Kidney (tissue), 14 donors: ENCODE results near the gene DRD2. TPM values are rescaled to one million over a fixed set of nuclear protein-coding genes. Genes with fewer than 3 reads are reported as not detected.

ENCODE experiments used
- DNase-seq, 5 donors: peaks; one replicate each; pipeline ENCODE4 v3.0.0-alpha.2; 2013 to 2020
- FAIRE-seq: peaks from 2 replicates; lab custom pipeline; 2012; peaks lifted over from hg19 to GRCh38; lab: Jason Lieb, UNC
- H3K27ac ChIP-seq, 2 donors: one replicate each; pipeline ENCODE4 v1.7.0; 2013; ENCODE audit warnings: low read depth in 2 of 2, low read length in 2 of 2, inconsistent platforms in 1 of 2
- H3K27me3 ChIP-seq: one replicate; pipeline ENCODE4 v1.7.1; 2013; ENCODE audit warnings: low read length, inconsistent platforms; ENCODE audit not compliant: control insufficient read depth, insufficient read depth
- H3K36me3 ChIP-seq, 3 donors: one replicate each; pipeline versions ENCODE4 v1.7.0 to v1.7.1; 2013; ENCODE audit warnings: low read length in 3 of 3, control low read depth in 1 of 3, inconsistent platforms in 1 of 3; ENCODE audit not compliant: insufficient read depth in 3 of 3, control insufficient read depth in 2 of 3
- H3K4me1 ChIP-seq, 3 donors: one replicate each; pipeline versions ENCODE4 v1.7.0 to v1.7.1; 2013; ENCODE audit warnings: low read length in 3 of 3, inconsistent platforms in 1 of 3, low read depth in 1 of 3; ENCODE audit not compliant: control insufficient read depth in 2 of 3, insufficient read depth in 2 of 3
- H3K4me3 ChIP-seq, 3 donors: one replicate each; pipeline versions ENCODE4 v1.7.0 to v1.8.1; 2013; ENCODE audit warnings: low read length in 3 of 3, control low read depth in 1 of 3, inconsistent platforms in 1 of 3
- H3K9ac ChIP-seq, 3 donors: one replicate each; pipeline versions ENCODE4 v1.7.0 to v1.7.1; 2013; ENCODE audit warnings: low read length in 3 of 3, control low read depth in 1 of 3, inconsistent platforms in 1 of 3
- H3K9me3 ChIP-seq, 3 donors: one replicate each; pipeline versions ENCODE4 v1.7.0 to v1.7.1; 2013; ENCODE audit warnings: low read length in 3 of 3, control low read depth in 1 of 3, inconsistent platforms in 1 of 3; ENCODE audit not compliant: control insufficient read depth in 2 of 3, insufficient read depth in 1 of 3
- intact Hi-C: fragments of 100-400 bp; cut with DNase I; formaldehyde crosslinking; loops from one replicate; pipeline ENCODE4 v1.11.1; 2022
- polyA plus RNA-seq: library from polyadenylated mRNA; stranded (reverse); fragments of 350-450 nt; fragmentation: Illumina TruSeq; extraction: RNeasy Lipid Tissue Mini Kit (QIAGEN cat#74804); gene quantifications from one replicate; pipeline ENCODE4 v1.2.3, GENCODE V29; 2014; ENCODE audit warnings: low read depth, low replicate concordance; ENCODE audit not compliant: insufficient read depth
- total RNA-seq: library from RNA; stranded (reverse); fragmentation: NEBNext Ultra II Directional; extraction: Animal tissue kit (Norgen Biotek cat#: 25700); gene quantifications from one replicate; pipeline ENCODE4 v1.2.1, GENCODE V29; 2021
- TF ChIP-seq, protein P1 (sequence below): IDR thresholded peaks from 3 replicates; pipeline ENCODE4 v1.5.1; 2012; ENCODE audit warnings: mild to moderate bottlenecking, moderate library complexity, borderline replicate concordance; ENCODE audit not compliant: insufficient read depth; ENCODE audit errors: extremely low read depth
- donor health status: control.
- donor health status: control.
- donor health status: control.
- donor health status: control.
- donor health status: control.
- donor health status: DM: yes; HTN: yes; CAD: no.
- donor health status: Normal renal cell carcinoma (clear cell type).

DRD2 gene
- total and polyA plus RNA-seq, 2 donors from 2014 or later = 0.31 to 0.47 TPM

DNA sequence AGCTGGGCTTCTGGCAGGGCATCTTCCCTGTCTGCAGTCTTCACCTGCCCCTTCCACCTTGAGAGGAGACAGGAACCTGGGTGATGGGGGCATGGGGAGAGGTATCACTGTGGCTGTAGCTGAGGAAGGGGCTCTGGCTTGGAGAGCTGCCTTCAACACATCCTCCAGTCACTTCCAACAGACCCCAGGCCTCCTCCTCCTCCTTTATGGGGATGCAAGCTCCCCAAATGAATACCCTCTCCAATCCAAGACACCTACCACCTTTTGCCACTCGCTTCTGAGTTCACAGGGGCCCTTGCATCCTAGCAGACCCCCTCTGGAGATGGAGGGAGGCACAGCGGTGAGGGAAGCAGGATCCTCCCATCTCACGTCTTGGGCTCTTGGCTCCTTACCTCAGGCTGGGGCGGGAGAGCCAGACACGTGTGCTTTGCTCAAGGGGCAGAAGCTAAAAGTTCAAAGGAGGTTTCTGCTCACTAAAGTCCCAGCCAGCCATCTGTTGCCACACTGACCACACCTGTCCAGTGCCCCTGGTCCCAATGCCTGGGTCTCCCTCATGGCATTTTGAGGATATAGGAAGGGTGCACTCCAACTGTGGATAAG is 74.5 kb downstream of the DRD2 start:
- FAIRE-seq = no peak
- intact Hi-C loops = no loop called here

DNA sequence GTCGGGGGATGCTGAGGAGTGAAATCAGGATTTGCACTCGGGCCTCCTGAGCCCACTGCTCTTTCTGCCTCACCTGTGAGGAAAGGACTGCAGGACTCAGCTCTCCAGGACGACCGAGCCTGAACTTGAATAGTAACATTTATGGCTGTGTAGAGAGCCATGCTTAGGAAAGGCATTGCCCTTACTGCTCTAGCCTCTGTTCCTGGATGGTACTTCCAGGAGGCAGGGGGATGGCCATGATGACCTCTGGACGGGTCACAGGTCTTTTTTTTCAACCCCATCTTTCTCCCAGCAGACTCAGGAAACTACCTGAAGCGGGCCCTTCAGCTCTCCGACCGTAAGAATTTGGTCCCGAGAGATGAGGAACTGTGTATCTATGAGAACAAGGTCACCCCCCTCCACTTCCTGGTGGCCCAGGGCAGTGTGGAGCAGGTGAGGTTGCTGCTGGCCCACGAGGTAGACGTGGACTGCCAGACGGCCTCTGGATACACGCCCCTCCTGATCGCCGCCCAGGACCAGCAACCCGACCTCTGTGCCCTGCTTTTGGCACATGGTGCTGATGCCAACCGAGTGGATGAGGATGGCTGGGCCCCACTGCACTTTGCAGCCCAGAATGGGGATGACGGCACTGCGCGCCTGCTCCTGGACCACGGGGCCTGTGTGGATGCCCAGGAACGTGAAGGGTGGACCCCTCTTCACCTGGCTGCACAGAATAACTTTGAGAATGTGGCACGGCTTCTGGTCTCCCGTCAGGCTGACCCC is 76.3 kb downstream of the DRD2 start:
- no peak overlapping the region for H3K27ac ChIP-seq
- FAIRE-seq (no peak), DNase-seq (no peak)
- H3K4me1 ChIP-seq = no peaks in the 10 kb centered on the region
- TF ChIP-seq, protein P1, sequence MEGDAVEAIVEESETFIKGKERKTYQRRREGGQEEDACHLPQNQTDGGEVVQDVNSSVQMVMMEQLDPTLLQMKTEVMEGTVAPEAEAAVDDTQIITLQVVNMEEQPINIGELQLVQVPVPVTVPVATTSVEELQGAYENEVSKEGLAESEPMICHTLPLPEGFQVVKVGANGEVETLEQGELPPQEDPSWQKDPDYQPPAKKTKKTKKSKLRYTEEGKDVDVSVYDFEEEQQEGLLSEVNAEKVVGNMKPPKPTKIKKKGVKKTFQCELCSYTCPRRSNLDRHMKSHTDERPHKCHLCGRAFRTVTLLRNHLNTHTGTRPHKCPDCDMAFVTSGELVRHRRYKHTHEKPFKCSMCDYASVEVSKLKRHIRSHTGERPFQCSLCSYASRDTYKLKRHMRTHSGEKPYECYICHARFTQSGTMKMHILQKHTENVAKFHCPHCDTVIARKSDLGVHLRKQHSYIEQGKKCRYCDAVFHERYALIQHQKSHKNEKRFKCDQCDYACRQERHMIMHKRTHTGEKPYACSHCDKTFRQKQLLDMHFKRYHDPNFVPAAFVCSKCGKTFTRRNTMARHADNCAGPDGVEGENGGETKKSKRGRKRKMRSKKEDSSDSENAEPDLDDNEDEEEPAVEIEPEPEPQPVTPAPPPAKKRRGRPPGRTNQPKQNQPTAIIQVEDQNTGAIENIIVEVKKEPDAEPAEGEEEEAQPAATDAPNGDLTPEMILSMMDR = no peak
- H3K27me3 ChIP-seq = no peaks in the 10 kb centered on the region
- H3K9me3 ChIP-seq = no peaks in the 10 kb centered on the region
- intact Hi-C loops = no loop called here
- no peaks in the 10 kb centered on the region for H3K36me3 ChIP-seq
- no peak overlapping the region for H3K4me3 ChIP-seq
- H3K9ac ChIP-seq = no peak overlapping the region

More for the DNA sequence above, 74.5 kb downstream of the DRD2 start:
- H3K27me3 ChIP-seq = no peaks in the 10 kb centered on the region
- TF ChIP-seq, protein P1 = no peak
- H3K36me3 ChIP-seq = no peaks in the 10 kb centered on the region
- no peaks in the 10 kb centered on the region for H3K9me3 ChIP-seq
- no peak overlapping the region for H3K27ac ChIP-seq
- H3K4me3 ChIP-seq = no peak overlapping the region
- no peak overlapping the region for H3K9ac ChIP-seq
- no peak for DNase-seq
- H3K4me1 ChIP-seq = no peaks in the 10 kb centered on the region

DNA sequence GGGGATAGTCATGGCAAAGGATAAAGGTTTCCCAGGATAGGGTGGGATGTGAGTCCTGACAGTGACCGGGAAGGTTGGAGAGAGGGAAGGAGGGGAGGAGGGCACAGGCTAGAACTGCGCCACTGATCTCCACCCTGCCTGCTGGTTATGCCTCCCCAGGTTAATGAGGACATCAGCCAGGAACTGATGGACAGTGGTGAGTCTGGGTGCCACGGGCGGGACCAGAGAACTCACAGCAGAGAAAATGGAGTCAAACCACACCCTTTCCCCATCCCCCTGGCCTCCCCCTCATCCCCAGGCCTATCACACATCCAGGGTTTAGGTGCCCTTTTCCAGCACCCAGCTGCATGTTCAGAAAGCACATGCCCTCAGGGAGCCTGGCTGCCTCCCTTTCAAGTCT is 77.4 kb downstream of the DRD2 start:
- no peak overlapping the region for H3K27ac ChIP-seq
- H3K4me3 ChIP-seq = no peak overlapping the region
- intact Hi-C loops = no loop called here
- no peak overlapping the region for H3K9ac ChIP-seq
- TF ChIP-seq, protein P1 = no peak
- no peaks in the 10 kb centered on the region for H3K36me3 ChIP-seq
- H3K27me3 ChIP-seq = no peaks in the 10 kb centered on the region
- FAIRE-seq (no peak), DNase-seq (no peak)
- H3K9me3 ChIP-seq = no peaks in the 10 kb centered on the region
- no peaks in the 10 kb centered on the region for H3K4me1 ChIP-seq
